Measurements from ENCODE around the gene AKT1.

The AKT1 gene

GRCh38 chr14:104786726-104787675 lies 8.5 kb downstream of the AKT1 start:
- DNase-seq (ENCODE audit: low read depth in 1 of 2, low spot score in 1 of 2) = no peak

DNA sequence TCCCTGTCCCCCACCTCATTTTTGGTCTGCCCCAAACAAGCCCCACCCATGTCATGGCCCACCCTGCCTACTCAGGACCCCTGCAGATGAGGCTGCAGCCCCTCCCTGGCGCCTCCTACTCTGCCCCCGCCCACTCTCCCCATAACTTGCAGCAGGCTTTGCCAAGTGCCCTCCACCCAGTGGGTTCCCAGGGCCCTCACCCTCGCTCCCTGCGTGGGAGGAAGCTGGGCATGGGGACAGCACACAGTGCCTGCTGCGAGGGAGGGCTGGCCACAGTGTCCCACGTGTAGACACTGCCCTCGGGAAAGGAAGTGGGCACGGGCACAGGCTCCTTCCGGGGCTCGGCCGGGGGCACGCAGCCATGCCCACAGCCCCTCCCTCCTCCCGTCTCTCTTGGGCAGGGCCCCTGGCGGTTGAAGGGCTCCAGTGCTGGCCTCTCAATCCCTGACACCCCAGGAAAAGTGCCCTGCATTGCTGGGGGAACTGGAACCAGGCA lies 9.4 kb downstream of the AKT1 start:
- DNase-seq (ENCODE audit: low read depth in 1 of 2, low spot score in 1 of 2) = no peak

GRCh38 chr14:104785708-104786080 lies 9.9 kb downstream of the AKT1 start:
- DNase-seq (ENCODE audit: low read depth in 1 of 2, low spot score in 1 of 2) = no peak

DNA sequence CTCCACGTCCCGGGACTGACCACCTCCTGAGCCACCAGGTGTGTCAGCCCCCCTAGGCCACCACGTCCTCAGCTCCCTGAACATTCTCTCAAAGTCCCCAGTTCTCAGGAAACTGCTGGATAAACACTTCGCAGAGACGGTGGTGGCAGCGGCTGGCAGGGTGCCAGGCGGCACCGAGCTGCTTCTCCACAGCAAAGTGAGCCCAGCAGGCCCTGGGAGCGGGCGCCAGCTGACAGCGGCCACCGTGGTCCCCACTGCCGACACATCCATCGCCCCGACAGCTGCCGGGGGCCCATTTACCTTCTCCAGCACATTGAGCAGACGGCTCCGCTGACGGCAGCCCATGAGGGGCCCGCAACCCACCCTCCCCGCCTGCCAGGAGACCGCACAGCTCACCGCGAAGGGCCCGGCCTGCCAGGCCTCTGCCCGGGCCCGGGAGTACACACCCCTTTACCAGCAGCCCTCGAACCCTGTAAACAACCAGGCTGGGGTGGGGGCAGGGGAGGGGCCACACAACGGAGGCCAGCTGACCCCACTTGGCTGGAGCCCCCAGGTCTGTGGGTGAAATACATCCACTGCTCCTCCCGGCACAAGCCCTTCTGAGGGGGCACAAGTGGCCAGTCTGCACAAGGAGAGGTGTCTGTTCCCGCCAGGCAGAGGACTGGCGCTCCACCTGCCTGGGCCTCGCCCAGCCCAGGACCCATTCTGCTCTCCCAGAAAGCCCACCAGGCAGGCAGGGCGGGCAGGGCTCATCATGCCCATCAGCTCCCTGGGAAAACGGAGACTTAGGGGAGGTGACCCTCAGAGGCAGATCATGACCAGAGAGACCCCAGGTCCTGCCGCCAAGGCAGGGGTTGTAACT lies 10.5 kb downstream of the AKT1 start:
- DNase-seq (ENCODE audit: low read depth in 1 of 2, low spot score in 1 of 2) = no peak

DNA sequence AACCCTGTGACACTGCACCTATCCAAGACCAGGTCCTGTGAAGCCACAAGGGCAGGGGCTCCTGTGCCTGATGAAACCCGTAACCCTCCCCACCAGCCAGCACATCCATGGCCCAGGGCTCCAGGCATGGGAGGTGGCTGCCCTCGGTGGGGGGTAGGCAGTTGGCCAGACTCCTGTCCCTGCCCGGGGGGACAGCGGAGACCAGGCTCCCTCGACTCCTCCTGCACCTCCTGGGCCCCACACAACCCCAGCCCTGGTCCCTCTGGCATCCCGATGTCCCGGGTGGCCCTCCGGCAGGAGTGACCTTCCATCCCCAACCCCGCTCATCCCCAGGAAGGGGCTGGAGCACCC lies 11.4 kb downstream of the AKT1 start:
- no peak for DNase-seq (ENCODE audit: low read depth in 1 of 2, low spot score in 1 of 2)

DNA sequence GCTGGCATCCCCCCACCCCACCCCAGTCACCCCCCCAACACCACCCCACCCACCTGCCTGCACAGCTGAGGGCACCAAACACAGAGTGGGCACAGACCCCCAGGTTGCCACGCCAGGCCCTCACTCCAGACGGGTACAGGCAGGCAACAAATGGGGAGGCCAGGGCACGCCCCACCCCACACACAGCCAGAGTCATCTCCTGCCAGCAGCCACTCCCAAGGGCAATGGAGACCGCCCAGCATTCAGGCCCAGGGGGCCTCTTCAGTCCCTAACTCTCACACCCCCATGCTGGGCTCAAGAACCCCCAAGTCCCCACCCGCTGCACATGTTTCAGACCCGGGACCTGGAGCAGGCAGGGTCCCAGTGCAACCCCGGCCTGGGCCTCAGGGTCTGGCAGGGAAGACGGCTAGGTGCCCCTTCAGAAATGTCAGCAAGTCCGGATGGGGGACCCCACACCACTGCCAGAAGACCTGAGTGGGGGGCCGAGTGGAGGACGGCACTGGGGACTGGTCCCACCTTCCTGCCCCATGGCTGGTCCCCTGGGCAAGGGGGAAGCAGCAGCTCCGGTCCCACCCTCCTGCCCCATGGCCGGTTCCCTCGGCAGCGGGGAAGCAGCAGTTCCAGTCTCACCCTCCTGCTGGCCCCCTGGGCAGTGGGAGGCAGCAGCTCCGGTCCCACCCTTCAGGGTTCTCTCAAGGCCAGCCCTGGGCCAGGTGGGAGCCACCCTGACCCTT lies 11.9 kb downstream of the AKT1 start:
- no peak for DNase-seq (ENCODE audit: low read depth in 1 of 2, low spot score in 1 of 2)

DNA sequence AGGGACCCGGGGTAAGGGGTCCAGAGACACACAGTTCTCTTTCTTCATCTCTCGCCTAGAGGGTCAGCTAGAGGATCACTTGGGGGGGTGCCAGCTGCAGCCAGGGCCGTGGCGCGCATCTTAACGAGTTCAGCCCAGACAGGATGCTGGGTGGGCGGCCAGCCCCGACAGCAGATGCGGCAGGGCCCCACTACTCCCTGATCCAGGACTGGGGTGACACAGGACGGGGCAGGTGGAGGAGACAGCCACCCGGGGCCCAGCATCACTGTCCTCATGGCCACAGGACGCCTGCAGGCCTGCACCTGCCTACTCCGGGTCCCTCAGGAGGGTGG lies 12.8 kb downstream of the AKT1 start:
- DNase-seq (ENCODE audit: low read depth in 1 of 2, low spot score in 1 of 2) = no peak

GRCh38 chr14:104782086-104782807 lies 13.3 kb downstream of the AKT1 start:
- DNase-seq (ENCODE audit: low read depth in 1 of 2, low spot score in 1 of 2) = no peak

DNA sequence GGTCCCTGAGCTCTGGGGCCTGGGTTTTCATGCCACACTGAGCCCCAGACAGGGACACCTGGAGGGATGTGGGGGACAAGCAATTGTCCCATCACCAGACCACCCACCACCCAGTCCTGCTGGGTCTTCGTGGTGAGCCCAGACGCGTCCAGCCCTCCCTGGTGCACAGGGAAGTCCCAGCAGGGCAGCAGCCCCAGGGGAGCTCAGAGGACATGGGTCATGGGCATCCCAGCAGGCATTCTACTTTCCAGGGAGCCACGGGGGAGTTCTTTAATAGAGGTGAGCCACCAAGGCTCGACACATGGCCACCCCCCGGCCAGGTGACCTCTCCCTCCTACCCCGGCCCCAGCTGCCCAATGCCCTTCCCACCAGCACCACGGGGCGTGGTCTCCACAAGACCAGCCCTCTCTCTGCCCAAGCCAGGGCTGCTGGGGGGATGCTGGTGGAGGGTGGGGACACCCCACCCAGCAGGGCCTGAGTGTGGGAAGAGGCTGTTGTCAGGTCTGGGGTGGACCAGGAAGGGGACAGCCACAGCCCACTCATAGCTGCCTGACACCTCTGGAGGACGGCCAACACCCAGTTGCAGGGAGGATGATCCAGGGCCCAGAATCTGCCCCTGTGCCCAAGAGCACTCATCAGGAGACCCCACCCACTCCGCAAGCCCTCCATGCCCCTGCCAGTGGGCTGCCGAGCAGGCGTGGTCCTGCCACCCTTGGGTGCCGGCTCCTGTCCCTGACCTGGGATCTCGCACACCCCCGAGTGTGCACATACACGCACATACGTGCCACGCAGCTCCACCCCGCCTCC lies 14.1 kb downstream of the AKT1 start:
- no peak for DNase-seq (ENCODE audit: low read depth in 1 of 2, low spot score in 1 of 2)

DNA sequence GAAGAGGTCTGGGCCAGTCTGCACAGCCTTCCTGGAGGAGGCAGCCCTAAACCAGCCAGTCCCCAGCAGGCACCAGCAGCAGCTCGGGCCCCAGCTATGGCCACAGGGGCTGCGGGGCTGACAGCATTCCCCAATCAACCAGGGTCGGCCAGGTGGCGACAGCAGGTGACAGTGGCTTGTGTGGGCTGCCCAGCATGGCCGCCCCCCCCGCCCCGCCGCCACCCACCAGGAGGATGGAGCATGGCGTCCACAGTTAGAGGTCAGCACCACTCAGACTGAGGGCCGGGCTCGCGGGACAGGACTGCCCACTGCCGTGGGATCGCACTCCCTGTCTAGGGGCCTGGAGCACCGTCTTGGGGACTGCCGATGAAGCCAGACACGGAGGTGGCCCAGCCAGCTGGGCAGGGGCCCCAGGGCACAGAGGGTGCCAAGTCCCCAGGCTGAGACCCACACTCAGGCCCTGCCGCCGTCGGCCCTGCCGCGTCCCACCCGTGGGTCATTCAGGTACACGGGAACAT lies 15.0 kb downstream of the AKT1 start:
- no peak for DNase-seq (ENCODE audit: low read depth in 1 of 2, low spot score in 1 of 2)

GRCh38 chr14:104779776-104780512 lies 15.6 kb downstream of the AKT1 start:
- DNase-seq (ENCODE audit: low read depth in 1 of 2, low spot score in 1 of 2) = no peak

GRCh38 chr14:104778694-104779331 lies 16.7 kb downstream of the AKT1 start:
- DNase-seq (ENCODE audit: low read depth in 1 of 2, low spot score in 1 of 2) = no peak

GRCh38 chr14:104777808-104778249 lies 17.7 kb downstream of the AKT1 start:
- no peak for DNase-seq (ENCODE audit: low read depth in 1 of 2, low spot score in 1 of 2)

DNA sequence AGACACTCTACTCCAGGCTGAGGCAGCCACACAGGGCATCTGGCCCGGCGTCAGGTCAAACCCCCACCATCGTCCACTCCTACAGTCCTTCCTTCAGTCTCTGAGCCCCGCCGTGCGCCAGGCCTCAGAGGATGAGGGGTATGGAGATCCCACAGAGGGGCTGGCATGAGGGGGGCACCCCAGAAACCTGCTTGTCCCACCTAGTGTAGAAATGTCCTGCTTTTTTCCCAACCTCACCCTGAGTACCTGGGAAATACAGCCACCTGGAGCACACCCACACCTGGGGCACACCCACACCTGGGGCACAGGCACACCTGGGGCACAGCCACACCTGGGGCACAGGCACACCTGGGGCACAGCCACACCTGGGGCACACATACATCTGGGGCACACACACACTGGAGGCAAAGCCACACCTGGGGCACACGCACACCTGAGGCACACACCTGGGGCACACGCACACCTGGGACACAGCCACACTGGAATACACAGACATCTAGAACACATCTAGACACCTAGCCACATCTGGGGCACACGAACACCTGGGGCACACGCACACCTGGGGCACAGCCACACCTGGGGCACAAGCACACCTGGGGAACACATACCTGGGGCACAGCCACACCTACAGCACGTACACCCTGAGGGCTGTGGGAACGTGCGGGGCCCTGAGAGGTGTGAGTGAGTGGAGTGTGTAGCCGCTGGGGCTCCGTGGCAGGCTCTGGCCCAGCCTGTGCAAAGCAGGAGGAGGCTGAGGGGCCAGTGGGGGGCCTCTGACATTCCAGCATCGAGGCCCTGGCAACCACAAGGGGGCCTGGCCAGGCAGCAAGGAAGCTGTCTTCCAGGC lies 18.4 kb downstream of the AKT1 start:
- DNase-seq (ENCODE audit: low read depth in 1 of 2, low spot score in 1 of 2) = no peak

GRCh38 chr14:104776481-104776880 lies 19.1 kb downstream of the AKT1 start:
- no peak for DNase-seq (ENCODE audit: low read depth in 1 of 2, low spot score in 1 of 2)

DNA sequence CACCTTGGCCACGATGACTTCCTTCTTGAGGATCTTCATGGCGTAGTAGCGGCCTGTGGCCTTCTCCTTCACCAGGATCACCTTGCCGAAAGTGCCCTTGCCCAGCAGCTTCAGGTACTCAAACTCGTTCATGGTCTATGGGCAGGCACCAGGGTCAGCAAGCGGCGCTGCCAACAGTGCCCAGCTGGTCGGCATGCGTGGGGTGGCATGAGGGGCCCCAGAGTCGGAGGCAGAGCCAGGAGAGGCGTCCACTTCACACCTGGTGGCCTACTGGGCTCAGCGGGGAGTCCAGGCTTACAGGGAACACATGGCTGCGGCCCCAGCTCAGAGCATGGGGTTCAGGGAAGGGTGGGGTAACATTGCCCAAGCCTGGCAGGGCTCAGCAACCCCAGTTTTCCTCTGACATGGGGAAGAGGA lies 20.5 kb downstream of the AKT1 start:
- DNase-seq (ENCODE audit: low read depth in 1 of 2, low spot score in 1 of 2) = no peak

DNA sequence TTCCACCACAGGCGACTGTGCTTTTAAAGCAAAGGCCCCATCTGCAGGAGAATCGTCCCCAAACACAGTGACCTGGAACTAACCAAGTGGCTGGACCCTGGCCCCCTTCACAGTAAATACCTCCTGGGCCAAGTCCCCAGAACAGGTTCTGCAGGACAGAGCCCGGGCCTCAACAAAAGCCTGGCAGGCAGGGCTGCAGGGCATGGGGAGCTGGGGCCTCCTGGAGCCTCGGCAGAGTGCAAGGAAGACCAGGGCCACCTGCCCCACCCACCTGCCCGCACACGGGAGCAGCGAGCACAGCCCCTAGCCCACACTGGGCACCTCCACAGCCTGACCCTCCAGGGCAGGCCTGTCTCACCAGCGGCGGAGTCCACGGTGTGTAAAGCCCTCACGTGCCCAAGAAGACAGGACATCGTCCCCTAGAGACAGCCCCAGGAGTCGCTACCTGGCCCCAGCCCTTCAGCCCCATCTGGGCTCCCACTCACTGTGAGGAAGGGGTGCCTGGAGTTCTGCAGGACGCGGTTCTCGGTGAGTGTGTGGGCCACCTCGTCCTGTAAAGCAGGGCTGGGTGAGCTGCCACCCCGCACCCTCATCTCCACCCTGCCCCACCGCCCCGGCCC lies 21.0 kb downstream of the AKT1 start:
- no peak for DNase-seq (ENCODE audit: low read depth in 1 of 2, low spot score in 1 of 2)

Data from activated T-helper 1 cell treated with anti-CD3 and anti-CD28 coated beads, Interleukin-2, amount 50 U/mL, for 16 hours (primary cell).